Hepatocyte (in vitro differentiated cells): ENCODE data around the gene PPARA.

ENCODE experiments used
- CTCF ChIP-seq: fragments of 200-600 bp; sonication (generic); IDR thresholded peaks from 2 replicates; pipeline ENCODE4 v1.5.1; 2016; ENCODE audit warnings: antibody characterized with exemption, mild to moderate bottlenecking; ENCODE audit not compliant: poor library complexity
- EZH2 ChIP-seq: fragments of 200-600 bp; sonication (generic); IDR thresholded peaks from 2 replicates; pipeline ENCODE4 v1.6.1; 2016; ENCODE audit warnings: antibody characterized with exemption, mild to moderate bottlenecking, borderline replicate concordance
- EZH2phosphoT487 ChIP-seq: fragments of 200-600 bp; sonication (generic); IDR thresholded peaks from one replicate; pipeline ENCODE4 v1.6.1; 2018; ENCODE audit warnings: antibody characterized with exemption, mild to moderate bottlenecking, low read depth, moderate library complexity; ENCODE audit not compliant: unreplicated experiment, severe bottlenecking

GRCh38 chr22:46242076-46242475 is 91.8 kb downstream of the PPARA start:
- no peak for TF ChIP-seq CTCF
- TF ChIP-seq EZH2phosphoT487: no peak
- TF ChIP-seq EZH2: no peak
